Activated CD4-positive, CD25-positive, alpha-beta regulatory T cell treated with anti-CD3 and anti-CD28 coated beads, Interleukin-2, amount 50 U/mL, for 72 hours (primary cell): Measurements from ENCODE around the gene CDKAL1.

Experiments used
- DNase-seq: peaks from one replicate; pipeline ENCODE4 v3.0.0; 2021

Gene CDKAL1

DNA sequence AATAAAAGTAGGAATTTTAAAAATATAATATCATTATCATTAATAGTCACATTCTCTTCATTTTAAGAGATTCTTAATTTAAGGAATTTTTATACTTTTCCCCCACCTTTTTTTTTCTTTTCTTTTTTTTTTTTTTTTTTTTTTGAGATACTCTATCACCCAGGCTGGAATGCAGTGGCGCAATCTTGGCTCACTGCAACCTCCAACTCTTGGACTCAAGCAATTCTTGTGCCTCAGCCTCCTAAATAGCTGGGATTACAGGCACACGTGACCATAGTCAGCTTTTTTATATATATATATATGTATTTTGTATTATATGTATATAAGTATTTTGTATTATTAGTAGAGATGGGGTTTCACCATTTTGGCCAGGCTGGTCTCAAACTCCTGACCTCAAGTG lies 457.7 kb downstream of the CDKAL1 start:
- no peak for DNase-seq

DNA sequence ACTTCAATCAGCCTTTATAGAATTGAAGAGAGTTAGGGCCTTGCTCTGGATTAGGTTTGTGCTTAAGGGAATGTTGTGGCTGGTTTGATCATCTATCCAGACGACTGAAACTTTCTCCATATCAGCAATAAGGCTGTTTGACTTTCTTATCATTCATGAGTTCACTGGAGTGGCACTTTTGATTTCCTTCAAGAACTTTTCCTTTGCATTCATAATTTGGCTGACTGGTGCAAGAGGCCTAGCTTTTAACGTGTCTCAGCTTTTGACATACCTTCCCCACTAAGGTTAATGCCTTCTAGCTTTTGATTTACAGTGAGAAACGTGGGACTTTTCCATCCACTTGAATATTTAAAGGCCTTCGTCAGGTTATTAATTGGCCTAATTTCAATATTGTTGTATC lies 461.8 kb downstream of the CDKAL1 start:
- DNase-seq: no peak

DNA sequence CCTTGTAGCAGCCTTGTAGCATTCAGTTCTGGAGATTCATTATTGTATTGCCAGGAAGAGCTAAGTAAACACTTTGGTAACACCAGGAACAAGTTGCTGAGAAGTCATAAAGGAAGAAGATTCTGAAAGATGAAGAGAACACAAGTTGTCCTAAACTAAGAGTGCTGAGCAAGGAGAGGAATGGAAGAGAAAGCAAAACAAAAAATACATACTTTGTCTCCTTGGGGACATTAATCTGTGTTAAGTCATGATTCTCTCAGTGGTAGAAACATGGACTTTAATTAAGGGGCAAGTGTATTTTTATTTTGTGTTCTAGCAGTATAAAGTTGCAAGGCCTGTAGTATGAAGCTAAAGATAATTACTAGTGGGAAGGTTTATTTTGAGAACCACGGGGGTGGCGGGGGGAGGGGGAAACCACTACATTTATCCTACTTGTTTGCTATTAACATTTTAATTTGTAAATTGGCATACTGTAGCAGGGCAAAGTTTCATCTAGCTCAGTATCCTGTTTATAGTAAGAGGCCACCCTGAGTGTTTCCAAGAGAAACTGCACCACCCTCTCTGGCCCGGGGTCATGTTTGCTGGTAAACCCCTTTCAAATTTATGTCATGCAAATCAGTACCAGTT lies 463.0 kb downstream of the CDKAL1 start:
- DNase-seq: no peak

DNA sequence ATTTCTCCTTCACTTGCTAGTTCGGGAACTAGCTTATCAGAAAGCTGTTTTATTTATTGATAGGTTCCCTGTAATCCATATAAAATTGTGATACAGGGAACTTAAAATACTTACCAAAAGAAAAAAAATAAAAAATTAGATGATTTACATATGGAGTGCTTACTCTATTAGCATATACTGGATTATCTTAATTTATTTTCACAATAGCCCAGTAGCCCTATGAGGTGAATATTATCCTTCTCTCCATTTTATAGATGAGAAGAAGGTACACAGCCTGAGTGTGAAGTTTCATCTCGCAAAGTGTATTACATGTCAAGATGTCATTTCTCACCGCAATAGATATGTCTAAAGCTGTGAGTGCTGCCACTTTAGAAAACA lies 463.5 kb downstream of the CDKAL1 start:
- DNase-seq: no peak

DNA sequence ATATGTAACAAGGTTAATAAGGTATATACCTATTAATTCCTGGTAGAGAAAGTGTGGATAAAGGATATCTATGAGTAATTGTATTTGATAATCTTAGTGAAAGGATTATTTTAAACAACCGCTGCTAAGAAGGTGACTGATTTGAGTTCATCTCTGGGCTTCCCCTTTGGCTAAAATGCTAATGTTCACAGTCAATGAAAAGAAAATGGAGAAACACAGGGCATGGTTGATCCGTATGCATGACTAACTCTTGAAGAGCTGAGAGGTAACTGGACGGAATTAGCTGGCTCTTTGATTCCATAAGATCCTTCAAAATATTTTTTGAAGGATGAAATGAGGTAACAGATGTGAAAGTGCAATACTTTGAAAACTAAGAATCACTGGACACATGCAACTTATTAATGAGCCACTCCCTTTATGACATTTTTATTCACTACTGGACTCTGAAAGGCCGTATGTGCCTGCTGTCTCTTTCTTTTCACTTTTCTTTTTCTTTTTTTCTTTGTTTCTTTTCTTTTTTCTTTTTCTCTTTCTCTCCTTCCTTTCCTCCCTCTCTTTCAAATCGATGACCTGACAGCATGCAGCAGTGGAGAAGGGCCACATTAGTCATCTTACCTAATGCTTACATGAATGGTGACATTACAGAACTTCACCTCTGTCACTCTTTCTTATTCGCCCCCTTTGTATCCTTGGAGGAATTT lies 464.6 kb downstream of the CDKAL1 start:
- DNase-seq: no peak

DNA sequence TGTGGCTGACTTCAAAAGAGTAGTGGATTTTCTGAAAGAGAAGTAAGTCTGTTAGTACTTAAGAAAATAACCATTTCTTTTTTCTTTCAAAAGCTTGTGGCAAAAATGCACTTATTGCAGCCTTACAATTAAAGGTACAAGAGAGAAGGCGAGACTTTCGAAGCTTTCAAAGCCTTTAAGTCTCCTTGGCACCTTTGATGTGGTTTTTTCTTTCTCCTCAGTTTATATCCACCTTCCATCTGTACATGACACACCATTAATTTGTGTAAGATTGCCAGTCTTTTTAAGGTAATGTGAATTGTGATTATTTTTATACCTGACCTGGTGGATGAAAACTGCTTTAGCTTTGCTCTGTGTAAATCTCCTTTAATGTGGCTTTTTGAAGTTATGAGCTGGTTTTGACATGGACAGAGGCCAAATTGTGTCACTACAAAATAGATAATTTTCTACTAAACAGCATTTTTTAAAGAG lies 466.1 kb downstream of the CDKAL1 start:
- no peak for DNase-seq

DNA sequence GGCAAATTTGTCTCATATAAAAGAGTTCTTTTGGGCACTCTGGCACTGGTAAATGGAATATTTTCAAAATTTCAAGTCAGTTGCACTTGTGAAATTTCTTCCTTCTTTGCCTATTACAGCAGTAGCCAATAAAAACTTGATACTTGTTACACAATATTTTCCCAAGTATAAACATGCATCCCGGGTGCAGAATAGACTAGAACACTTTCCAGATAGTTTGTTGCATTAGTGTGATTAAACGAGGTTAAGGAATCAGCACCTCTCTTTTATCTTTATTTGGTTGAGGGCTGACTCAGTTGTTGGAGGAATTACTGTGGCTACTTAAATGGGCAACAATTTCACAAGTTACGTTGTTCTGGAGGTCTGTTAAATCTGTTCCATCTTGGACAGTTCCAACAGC lies 467.5 kb downstream of the CDKAL1 start:
- no peak for DNase-seq

DNA sequence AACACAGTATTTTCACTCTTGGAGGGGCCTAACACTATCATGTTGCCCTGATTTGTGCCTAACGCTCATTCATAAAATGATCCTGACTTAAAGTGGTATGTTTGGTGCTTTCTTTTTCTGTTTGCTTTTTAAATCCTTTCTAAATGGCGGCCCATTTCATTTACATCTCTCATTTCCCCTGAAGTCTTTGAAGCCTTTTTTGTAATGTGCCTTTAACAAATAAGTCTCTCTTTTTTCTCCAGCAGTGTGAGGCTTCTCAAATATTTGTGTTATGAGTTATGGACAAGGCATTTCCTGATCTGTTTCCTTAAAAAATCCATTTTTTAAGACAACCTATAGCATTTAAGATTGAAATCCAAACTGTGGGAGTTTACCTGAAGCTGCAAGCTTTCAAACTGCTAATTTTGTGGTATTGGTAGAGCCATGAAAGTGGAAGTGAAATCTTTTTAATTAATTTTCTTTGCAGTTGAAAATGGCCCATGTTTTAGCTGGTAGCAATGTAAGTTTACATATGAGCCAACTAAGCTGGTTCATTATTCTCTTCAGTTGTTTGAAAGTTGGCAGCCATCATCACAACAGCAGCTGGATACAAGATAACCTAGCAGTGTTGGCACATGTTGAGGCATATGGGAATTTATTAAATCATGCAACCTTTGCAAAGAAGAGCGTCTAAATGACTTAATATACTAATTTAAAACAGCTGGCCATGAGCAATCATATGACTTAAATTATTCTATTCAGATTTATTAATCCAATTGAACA lies 469.7 kb downstream of the CDKAL1 start:
- DNase-seq: no peak

DNA sequence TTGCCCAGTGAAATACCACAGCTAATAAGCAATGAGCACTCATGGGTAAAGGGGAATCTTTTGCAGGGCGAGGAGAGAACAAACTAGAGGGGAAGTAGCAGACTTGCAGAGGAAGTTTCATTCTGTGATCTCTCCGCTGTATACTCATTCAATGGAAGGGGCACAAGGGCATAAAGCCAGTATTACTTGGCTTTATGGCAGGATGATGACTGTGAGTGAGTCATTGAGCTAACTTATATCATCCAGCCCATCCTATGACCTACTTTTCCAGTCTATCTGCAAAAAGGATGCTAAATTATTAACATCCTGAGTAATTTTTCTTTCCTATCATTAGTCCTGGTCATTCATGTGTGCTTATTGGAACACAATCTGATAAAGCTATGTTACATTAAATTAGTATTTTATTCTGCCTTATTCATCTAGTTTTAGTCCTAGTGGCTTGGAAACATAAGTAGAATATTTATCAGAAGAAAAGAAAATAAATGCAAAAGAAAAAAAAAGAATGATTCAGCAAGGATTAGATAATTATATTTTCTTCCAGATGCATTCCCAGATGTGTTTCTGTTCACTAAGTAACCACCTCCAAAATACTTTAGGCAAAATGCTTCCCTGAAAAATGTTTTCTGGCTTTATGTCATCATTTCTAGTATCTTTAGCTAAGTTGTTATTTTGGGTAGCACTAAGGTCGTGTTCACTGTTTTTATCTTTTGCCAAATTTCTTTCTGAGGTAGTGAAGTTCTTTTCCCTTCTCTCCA lies 471.7 kb downstream of the CDKAL1 start:
- no peak for DNase-seq

DNA sequence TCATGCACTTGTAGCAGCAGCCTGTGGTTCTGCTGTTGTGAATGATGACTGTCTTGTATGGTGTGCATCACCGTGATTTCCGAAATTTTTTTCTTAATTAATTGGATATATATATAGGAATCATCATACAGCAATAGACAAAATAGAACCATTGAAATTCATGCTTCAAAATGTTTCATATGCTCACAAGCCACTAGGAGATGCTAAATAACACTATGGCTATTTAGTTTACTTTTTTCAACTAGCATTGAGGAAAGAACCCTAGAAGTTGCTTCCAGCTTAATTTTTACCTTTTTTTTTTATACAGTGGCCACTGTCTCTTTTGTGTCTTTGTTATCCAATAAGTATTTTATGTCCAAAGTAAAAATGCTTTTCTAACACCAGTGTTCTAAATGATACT lies 485.4 kb downstream of the CDKAL1 start:
- DNase-seq: no peak

DNA sequence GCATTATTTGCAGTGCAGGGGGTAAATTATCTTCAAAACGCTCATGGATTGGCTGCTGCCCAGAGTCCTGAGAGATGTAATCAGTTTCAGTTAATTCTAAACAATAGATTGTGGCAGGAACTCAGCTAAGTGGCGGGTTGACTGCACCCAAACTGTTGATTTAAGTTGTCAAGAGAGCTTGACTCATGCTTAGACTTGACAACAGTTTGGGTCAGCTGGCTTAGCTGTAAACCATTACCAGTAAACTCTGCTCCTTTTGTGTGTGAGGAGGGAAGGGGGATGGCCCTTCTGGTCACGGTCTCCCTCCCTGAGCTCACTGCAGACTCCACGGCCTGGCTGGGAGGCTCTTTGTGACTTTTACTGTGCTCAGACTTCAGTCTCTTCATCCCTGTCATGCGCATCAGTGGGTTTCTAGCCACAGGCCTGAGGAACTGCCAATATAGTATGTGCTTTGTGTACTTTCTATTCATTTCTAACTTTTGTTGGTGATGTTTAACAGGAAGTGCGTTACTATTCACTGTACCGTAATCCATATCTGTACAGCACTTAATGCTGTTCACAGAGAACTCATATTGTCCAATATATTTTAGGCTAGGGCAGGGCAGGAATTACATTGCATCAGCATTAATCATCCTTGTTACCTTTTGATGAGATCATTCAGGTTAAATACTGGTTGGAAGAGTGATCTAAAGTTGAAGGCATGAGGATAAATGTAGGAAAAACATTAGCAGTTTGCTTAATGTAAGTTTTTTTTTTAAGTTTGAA lies 488.3 kb downstream of the CDKAL1 start:
- DNase-seq: no peak

DNA sequence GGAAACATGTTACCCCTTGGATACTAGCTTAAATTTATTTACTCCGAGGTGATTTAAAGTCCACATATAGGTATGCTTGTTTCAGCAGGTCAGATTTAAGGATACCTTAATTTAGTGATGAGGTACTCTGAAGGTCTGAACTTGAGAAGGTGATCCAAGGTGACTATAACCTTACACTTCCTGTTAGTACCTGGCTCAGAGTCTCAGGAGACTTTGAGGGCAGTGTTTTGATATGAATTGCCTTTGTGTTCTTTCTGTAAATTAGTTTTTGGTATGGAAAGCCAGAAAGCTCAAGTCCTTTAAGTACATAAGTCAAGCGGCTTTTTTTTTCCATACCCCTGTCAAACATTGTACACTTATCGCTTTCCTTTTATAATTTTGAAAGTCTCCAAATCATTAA lies 489.0 kb downstream of the CDKAL1 start:
- DNase-seq: no peak

DNA sequence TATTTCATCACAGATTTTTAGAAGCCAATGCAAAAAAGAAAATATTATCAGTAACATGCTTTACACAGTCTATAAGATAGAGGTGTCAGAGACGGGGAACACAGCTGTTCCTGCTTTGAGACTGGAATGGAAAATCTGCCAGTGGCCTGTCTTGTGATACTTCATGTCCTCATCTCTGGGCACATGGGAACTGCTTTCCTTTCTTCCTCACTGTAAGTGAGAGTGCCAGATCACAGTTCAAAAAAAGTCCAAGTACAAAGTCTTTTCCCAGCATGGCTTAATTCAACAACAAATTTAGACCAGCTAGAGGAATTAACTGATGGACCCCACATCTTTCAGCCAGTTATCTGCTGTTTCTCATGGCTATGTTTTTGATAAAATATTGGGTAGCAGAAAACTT lies 490.4 kb downstream of the CDKAL1 start:
- DNase-seq: no peak

DNA sequence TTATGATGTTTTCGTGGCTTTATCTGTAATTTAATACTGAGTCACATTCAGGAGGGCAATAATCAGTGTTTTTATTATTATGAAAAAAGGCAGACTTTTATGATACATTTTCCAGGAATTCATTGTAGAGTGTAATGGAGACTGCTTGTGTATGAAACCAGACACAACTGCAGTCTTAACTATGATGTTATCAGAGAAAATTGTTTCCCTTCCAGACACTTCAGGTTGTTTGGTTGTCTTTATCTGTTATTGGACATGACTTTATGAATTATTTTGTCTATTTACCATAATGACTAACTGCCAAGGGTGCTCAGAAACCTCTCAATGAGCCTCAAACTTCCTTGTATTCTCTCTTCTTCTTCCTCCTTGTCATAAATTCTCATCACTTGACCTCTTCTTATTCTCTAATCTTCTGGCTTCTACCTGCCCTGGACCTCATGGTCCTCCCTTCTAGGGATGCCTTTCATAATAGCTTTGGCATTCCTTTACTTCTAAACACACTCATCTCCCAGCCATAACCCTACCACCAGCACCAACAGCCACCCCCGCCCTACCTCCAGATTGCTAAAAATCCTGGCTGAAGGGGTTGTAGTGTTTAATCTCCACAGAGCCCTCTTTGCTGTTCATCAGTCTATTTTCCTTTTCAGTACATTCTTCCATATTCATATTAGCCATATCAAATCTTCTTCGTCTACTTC lies 492.5 kb downstream of the CDKAL1 start:
- no peak for DNase-seq

DNA sequence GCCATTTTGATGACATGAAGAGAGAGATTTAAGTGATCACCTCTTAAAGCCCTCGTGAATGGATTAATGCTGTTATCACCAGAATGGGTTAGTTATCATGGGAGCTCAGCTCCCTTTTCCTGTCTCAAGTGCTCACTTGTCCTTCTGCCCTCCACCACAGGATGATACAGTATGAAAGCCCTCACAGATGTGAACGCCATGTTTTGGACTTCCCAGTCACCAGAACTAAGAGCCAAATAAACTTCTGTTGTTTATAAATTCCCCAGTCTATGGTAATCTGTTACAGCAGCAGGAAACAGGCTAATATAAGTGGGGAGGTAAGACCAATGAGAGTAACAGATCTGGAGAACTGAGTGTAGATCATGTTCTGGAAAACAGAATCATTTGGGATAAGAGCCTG lies 493.2 kb downstream of the CDKAL1 start:
- no peak for DNase-seq

DNA sequence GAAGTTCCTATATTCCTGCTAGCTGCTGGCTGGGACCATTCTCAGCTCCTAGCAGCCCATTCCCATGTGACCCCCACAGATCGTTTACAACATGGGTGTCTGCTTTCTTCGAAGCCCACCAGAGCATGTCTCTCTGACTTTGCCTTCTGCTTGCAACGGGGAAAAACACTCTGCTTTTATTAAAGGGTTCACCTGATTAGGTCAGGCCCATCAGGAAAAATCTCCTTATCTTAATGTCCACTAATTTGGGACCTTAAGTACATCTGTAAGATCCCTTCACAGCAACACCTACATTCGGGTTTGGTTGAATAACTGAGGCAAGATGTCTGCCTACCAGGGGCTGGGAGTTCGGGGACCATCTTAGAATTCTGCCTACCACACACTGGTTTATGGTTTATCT lies 496.9 kb downstream of the CDKAL1 start:
- DNase-seq: no peak

DNA sequence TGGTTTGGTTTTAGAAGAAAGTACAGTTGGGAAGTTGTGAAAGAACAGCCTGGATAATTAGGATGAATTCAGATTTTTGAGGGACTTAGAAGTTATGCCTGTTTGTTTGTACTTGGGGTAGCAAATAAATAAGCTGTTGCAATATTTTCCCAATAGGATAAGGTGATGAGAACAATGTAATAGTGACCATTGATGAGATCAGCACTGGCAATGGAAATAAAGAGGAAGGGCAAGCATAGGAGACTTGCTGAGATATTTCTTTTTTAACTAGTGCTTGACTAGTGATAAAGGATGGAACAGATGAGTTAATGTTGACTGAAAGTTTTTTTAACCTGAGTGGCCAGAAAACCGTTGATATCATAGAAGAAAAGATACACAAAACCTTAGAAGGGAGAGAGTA lies 498.8 kb downstream of the CDKAL1 start:
- no peak for DNase-seq

DNA sequence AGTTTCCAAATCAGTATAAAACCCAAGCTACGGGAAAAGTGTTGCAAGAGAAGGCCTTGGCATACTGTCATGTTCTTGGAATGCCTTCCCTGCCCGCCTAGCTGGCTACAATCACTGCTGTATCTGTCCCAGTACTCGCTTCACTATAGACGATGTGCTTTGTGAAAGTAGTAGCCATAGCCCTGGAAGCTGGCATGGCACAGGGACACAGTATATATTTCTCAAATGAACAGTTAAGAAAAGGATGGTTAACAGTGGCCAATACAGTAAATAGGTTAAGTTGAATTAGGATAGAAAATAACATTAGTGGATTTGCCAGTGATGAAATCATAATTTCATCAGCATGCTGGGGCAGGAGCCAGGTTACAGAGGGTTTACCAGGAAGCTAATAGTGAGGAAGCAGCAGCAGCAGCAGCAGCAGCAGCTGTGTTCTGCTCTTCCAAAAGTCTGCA lies 499.3 kb downstream of the CDKAL1 start:
- DNase-seq: no peak

DNA sequence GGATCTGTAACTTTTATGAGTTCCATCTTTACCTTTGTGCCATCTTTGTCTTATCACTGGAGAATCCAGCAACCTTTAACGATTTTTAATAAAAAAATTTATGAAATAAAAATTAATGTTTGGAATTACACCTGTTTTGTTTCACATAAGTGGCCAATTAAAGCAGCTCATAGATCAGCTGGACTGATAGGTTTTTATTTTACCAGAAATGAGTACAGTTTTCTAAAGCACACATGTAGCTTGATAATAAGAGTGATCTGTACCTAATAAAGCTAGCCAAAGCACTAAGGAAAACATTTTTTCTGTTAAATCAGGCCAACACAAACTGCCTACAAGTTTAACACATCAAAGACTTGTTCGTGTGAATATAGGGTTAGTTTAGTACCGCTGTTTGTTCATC lies 500.1 kb downstream of the CDKAL1 start:
- no peak for DNase-seq

DNA sequence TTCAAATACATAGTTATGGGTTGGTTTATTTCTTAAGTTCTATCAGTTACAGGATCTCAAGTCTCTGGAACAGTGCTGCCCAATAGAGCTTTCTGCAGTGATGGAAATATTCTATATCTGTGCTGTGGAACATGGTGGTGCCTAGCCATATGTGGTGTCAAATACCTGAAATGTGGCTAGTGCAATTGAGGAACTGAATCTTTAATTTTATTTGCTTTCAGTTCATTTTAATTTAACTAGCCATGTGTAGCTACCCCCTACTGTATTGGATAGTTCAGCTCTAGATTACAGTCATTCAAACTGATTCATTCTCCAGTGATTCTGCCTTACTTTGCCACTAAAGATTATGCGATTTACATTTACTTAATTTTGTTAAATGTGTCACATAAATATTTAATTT lies 503.2 kb downstream of the CDKAL1 start:
- DNase-seq: no peak

DNA sequence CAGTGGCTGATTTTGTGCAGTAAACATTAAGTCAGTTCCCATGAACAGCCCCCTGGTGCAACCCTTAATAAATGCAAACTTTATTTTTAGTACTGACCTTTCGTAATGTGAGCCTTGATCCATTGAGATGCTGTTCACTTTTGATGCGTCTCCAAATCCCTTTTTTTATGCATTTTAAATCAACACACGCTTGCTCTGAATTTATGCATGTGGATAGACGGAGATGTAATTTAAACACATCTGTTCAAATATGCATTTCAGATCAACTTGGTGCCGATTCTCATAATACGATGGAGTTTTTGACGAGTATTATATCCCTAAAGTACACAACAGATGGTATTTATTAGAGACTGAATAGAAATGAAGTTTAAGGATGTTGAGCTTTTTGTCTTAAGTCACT lies 505.7 kb downstream of the CDKAL1 start:
- no peak for DNase-seq

DNA sequence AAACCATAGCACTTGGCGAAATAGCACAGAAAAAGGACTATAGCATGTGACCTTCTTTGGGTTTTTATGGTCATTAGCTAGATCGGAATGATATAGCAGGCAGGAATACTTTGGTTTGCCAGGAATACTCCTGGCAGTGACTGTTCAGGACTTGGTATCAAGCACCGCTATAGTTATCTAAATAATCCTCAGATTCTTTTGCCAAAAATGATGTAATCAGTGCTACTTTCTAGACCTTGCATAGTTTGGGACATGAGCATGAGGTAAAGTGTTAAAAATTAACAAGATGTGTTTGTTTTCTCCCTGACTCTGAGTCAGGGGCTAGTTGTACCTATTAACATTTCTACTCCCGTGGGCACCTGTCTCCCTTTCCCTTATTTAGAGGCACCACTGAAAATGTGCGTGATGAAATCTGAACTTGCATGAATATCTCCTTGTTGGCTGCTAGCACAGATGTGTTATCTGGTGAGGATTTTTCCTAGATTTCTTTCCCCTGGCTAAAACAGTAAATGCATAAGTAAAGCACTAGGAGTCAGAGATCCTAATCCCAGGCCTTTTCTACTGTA lies 511.0 kb downstream of the CDKAL1 start:
- no peak for DNase-seq
